ENCODE measurements around the gene PPP2R5A. TPM values are rescaled to one million over a fixed set of nuclear protein-coding genes. Genes with fewer than 3 reads are reported as not detected.

PPP2R5A gene
- total and polyA plus RNA-seq, 3 experiments from 2014 or later, result 46.1 to 51.9 (median 46.9) TPM

GRCh38 chr1:212359794-212360479, 74.7 kb downstream of the PPP2R5A start:
- Mint-ChIP-seq H3K27me3 (no peaks in the 10 kb centered on the region), H3K27ac (peak overlapping the region; percentile 13 to 94 (median 64)), H3K36me3 (peaks cover 0 to 82% (median 16%) of the 10 kb centered on the region in 3 donors), H3K4me1 (peaks cover 0 to 5% (median 0%) of the 10 kb centered on the region in 3 donors), H3K9me3 (no peaks in the 10 kb centered on the region), H3K4me3 (peak overlapping the region in 1 of 7 donors; percentile 11)
- CTCF ChIA-PET, result no interaction called here
- POLR2A ChIA-PET, result no interaction called here
- Histone ChIP-seq H3K36me3 (ENCODE audit: insufficient read depth, low read length) (peaks cover 39% of the 10 kb centered on the region), H3K4me1 (ENCODE audit: insufficient read depth, low read length) (no peaks in the 10 kb centered on the region), H3K9me3 (ENCODE audit: low read length) (no peaks in the 10 kb centered on the region), H3K27ac (ENCODE audit: low read depth, low read length) (no peak overlapping the region), H3K4me3 (ENCODE audit: low read length) (no peak overlapping the region), H3K27me3 (ENCODE audit: insufficient read depth, low read length, poor library complexity, severe bottlenecking) (no peaks in the 10 kb centered on the region)
- DNase-seq, result no peak

- CTCF ChIA-PET, result interaction anchor here (2.5 to 5.0 kb wide), 3 partner anchors 92 to 302 kb away, joined by 10 to 46 read pairs (median 19); no protein-coding TSS in a partner anchor
- Histone ChIP-seq H3K36me3 (ENCODE audit: insufficient read depth, low read length) (peaks cover 13% of the 10 kb centered on the region), H3K4me3 (ENCODE audit: low read length) (no peak overlapping the region), H3K4me1 (ENCODE audit: insufficient read depth, low read length) (no peaks in the 10 kb centered on the region), H3K27ac (ENCODE audit: low read depth, low read length) (no peak overlapping the region), H3K27me3 (ENCODE audit: insufficient read depth, low read length, poor library complexity, severe bottlenecking) (no peaks in the 10 kb centered on the region), H3K9me3 (ENCODE audit: low read length) (no peaks in the 10 kb centered on the region)
- no peak for DNase-seq
- Mint-ChIP-seq H3K27me3 (no peaks in the 10 kb centered on the region), H3K27ac (peak overlapping the region in 3 of 8 donors; percentile 2 to 43 (median 3)), H3K4me1 (peaks cover 0 to 10% (median 0%) of the 10 kb centered on the region in 3 donors), H3K36me3 (peaks cover 7 to 72% (median 20%) of the 10 kb centered on the region in 3 donors), H3K9me3 (peaks cover 0 to 3% (median 0%) of the 10 kb centered on the region in 5 donors), H3K4me3 (no peak overlapping the region)
- POLR2A ChIA-PET, result no interaction called here
Measured at GRCh38 chr1:212364985-212365384, 79.8 kb downstream of the PPP2R5A start.

- H3K4me1 ChIP-seq (ENCODE audit: insufficient read depth, low read length), result no peaks in the 10 kb centered on the region
- no peak overlapping the region for H3K4me3 ChIP-seq (ENCODE audit: low read length)
- H3K9me3 ChIP-seq (ENCODE audit: low read length), result no peaks in the 10 kb centered on the region
- ChIA-PET POLR2A (no interaction called here), CTCF (interaction anchor here (0.7 to 5.0 kb wide), 8 partner anchors 8 to 686 kb away, joined by 3 to 46 read pairs (median 4); no protein-coding TSS in a partner anchor)
- H3K27ac ChIP-seq (ENCODE audit: low read depth, low read length), result no peak overlapping the region
- peak overlapping the region in 4 of 8 donors; percentile 21 to 62 (median 36) for H3K27ac Mint-ChIP-seq
- peaks cover 0 to 5% (median 2%) of the 10 kb centered on the region in 5 donors for H3K9me3 Mint-ChIP-seq
- no peaks in the 10 kb centered on the region for H3K27me3 ChIP-seq (ENCODE audit: insufficient read depth, low read length, poor library complexity, severe bottlenecking)
- H3K36me3 Mint-ChIP-seq, result peaks cover 20 to 69% (median 24%) of the 10 kb centered on the region in 3 donors
- H3K27me3 Mint-ChIP-seq, result no peaks in the 10 kb centered on the region
- no peaks in the 10 kb centered on the region for H3K36me3 ChIP-seq (ENCODE audit: insufficient read depth, low read length)
- H3K4me1 Mint-ChIP-seq, result peaks cover 0 to 11% (median 0%) of the 10 kb centered on the region in 3 donors
- no peak overlapping the region for H3K4me3 Mint-ChIP-seq
- DNase-seq, result no peak
Measured at GRCh38 chr1:212366901-212367300, 81.7 kb downstream of the PPP2R5A start.

GRCh38 chr1:212367474-212368072, 82.4 kb downstream of the PPP2R5A start:
- H3K27ac ChIP-seq (ENCODE audit: low read depth, low read length), result no peak overlapping the region
- DNase-seq, result no peak
- H3K27ac Mint-ChIP-seq, result peak overlapping the region in 2 of 8 donors; percentile 6 to 25
- H3K4me1 ChIP-seq (ENCODE audit: insufficient read depth, low read length), result no peaks in the 10 kb centered on the region
- H3K9me3 ChIP-seq (ENCODE audit: low read length), result no peaks in the 10 kb centered on the region
- CTCF ChIA-PET, result interaction anchor here (0.7 to 5.0 kb wide), 7 partner anchors 11 to 687 kb away, joined by 3 to 46 read pairs (median 4); partner anchors contain the start of gene PACC1
- H3K27me3 ChIP-seq (ENCODE audit: insufficient read depth, low read length, poor library complexity, severe bottlenecking), result no peaks in the 10 kb centered on the region
- H3K36me3 Mint-ChIP-seq, result peaks cover 24 to 67% (median 24%) of the 10 kb centered on the region in 3 donors
- no peaks in the 10 kb centered on the region for H3K27me3 Mint-ChIP-seq
- POLR2A ChIA-PET, result no interaction called here
- H3K9me3 Mint-ChIP-seq, result peaks cover 0 to 5% (median 2%) of the 10 kb centered on the region in 5 donors
- peaks cover 0 to 11% (median 0%) of the 10 kb centered on the region in 3 donors for H3K4me1 Mint-ChIP-seq
- H3K36me3 ChIP-seq (ENCODE audit: insufficient read depth, low read length), result no peaks in the 10 kb centered on the region
- H3K4me3 Mint-ChIP-seq, result no peak overlapping the region
- H3K4me3 ChIP-seq (ENCODE audit: low read length), result no peak overlapping the region

GRCh38 chr1:212368073-212368484, 82.9 kb downstream of the PPP2R5A start:
- peak overlapping the region in 2 of 8 donors; percentile 6 to 25 for H3K27ac Mint-ChIP-seq
- H3K27me3 Mint-ChIP-seq, result no peaks in the 10 kb centered on the region
- CTCF ChIA-PET, result interaction anchor here (0.6 to 5.0 kb wide), 6 partner anchors 47 to 687 kb away, joined by 3 to 46 read pairs (median 6); partner anchors contain the start of gene PACC1

GRCh38 chr1:212375986-212376385, 90.8 kb downstream of the PPP2R5A start:
- POLR2A ChIA-PET, result no interaction called here
- Mint-ChIP-seq H3K36me3 (peaks cover 21 to 77% (median 26%) of the 10 kb centered on the region in 3 donors), H3K4me3 (no peak overlapping the region), H3K27ac (peak overlapping the region in 3 of 8 donors; percentile 24 to 62 (median 52)), H3K9me3 (peaks cover 0 to 5% (median 0%) of the 10 kb centered on the region in 5 donors), H3K27me3 (no peaks in the 10 kb centered on the region), H3K4me1 (peaks cover 0 to 5% (median 0%) of the 10 kb centered on the region in 3 donors)
- Histone ChIP-seq H3K36me3 (ENCODE audit: insufficient read depth, low read length) (peaks cover 11% of the 10 kb centered on the region), H3K9me3 (ENCODE audit: low read length) (no peaks in the 10 kb centered on the region), H3K4me1 (ENCODE audit: insufficient read depth, low read length) (no peaks in the 10 kb centered on the region), H3K27me3 (ENCODE audit: insufficient read depth, low read length, poor library complexity, severe bottlenecking) (no peaks in the 10 kb centered on the region), H3K4me3 (ENCODE audit: low read length) (no peak overlapping the region), H3K27ac (ENCODE audit: low read depth, low read length) (no peak overlapping the region)
- CTCF ChIA-PET, result interaction anchor here (0.6 to 1.4 kb wide), 2 partner anchors 13 to 79 kb away, joined by 3 to 4 read pairs; no protein-coding TSS in a partner anchor
- DNase-seq, result no peak

More at GRCh38 chr1:212368073-212368484, 82.9 kb downstream of the PPP2R5A start:
- Mint-ChIP-seq H3K4me1 (peaks cover 0 to 11% (median 0%) of the 10 kb centered on the region in 3 donors), H3K4me3 (no peak overlapping the region), H3K9me3 (peaks cover 0 to 5% (median 2%) of the 10 kb centered on the region in 5 donors), H3K36me3 (peaks cover 24 to 69% (median 29%) of the 10 kb centered on the region in 3 donors)
- no peaks in the 10 kb centered on the region for H3K9me3 ChIP-seq (ENCODE audit: low read length)
- H3K36me3 ChIP-seq (ENCODE audit: insufficient read depth, low read length), result no peaks in the 10 kb centered on the region
- POLR2A ChIA-PET, result no interaction called here
- DNase-seq, result peak; percentile 13 to 64 (median 40)
- no peak overlapping the region for H3K27ac ChIP-seq (ENCODE audit: low read depth, low read length)
- H3K4me1 ChIP-seq (ENCODE audit: insufficient read depth, low read length), result no peaks in the 10 kb centered on the region
- H3K27me3 ChIP-seq (ENCODE audit: insufficient read depth, low read length, poor library complexity, severe bottlenecking), result no peaks in the 10 kb centered on the region
- H3K4me3 ChIP-seq (ENCODE audit: low read length), result no peak overlapping the region

- POLR2A ChIA-PET, result no interaction called here
- Histone ChIP-seq H3K27ac (ENCODE audit: low read depth, low read length) (no peak overlapping the region), H3K4me3 (ENCODE audit: low read length) (no peak overlapping the region), H3K4me1 (ENCODE audit: insufficient read depth, low read length) (no peaks in the 10 kb centered on the region), H3K9me3 (ENCODE audit: low read length) (no peaks in the 10 kb centered on the region), H3K36me3 (ENCODE audit: insufficient read depth, low read length) (peaks cover 11% of the 10 kb centered on the region), H3K27me3 (ENCODE audit: insufficient read depth, low read length, poor library complexity, severe bottlenecking) (no peaks in the 10 kb centered on the region)
- no peak for DNase-seq
- CTCF ChIA-PET, result no interaction called here
- H3K36me3 Mint-ChIP-seq, result peaks cover 13 to 76% (median 17%) of the 10 kb centered on the region in 3 donors
- H3K27me3 Mint-ChIP-seq, result no peaks in the 10 kb centered on the region
- H3K4me3 Mint-ChIP-seq, result no peak overlapping the region
- H3K27ac Mint-ChIP-seq, result peak overlapping the region in 5 of 8 donors; percentile 9 to 84 (median 26)
- H3K9me3 Mint-ChIP-seq, result no peaks in the 10 kb centered on the region
- H3K4me1 Mint-ChIP-seq, result no peaks in the 10 kb centered on the region
Measured at GRCh38 chr1:212377644-212378043, 92.4 kb downstream of the PPP2R5A start.

GRCh38 chr1:212379366-212379765, 94.2 kb downstream of the PPP2R5A start:
- Histone ChIP-seq H3K27me3 (ENCODE audit: insufficient read depth, low read length, poor library complexity, severe bottlenecking) (no peaks in the 10 kb centered on the region), H3K27ac (ENCODE audit: low read depth, low read length) (no peak overlapping the region), H3K4me1 (ENCODE audit: insufficient read depth, low read length) (no peaks in the 10 kb centered on the region), H3K4me3 (ENCODE audit: low read length) (no peak overlapping the region), H3K9me3 (ENCODE audit: low read length) (no peaks in the 10 kb centered on the region), H3K36me3 (ENCODE audit: insufficient read depth, low read length) (peaks cover 19% of the 10 kb centered on the region)
- Mint-ChIP-seq H3K4me3 (no peak overlapping the region), H3K27me3 (no peaks in the 10 kb centered on the region), H3K27ac (peak overlapping the region in 1 of 8 donors; percentile 63), H3K4me1 (no peaks in the 10 kb centered on the region), H3K9me3 (no peaks in the 10 kb centered on the region), H3K36me3 (peaks cover 5 to 79% (median 19%) of the 10 kb centered on the region in 3 donors)
- no peak for DNase-seq
- ChIA-PET CTCF (no interaction called here), POLR2A (no interaction called here)

Measured in CD8-positive, alpha-beta memory T cell (primary cell).